HCT116 (cell line): ENCODE measurements around the gene HEATR3.

Experiments
- CBX3 ChIP-seq: IDR thresholded peaks from 2 replicates; pipeline ENCODE4 v1.6.1; 2012; ENCODE audit warnings: low read depth
- CEBPB ChIP-seq: IDR thresholded peaks from 2 replicates; pipeline ENCODE4 v1.6.1; 2012; ENCODE audit warnings: low read depth
- EZH2 ChIP-seq: fragments of 200-600 bp; sonication (generic); IDR thresholded peaks from 2 replicates; pipeline ENCODE4 v1.6.1; 2017; ENCODE audit warnings: antibody characterized with exemption, mixed run types
- EZH2phosphoT487 ChIP-seq: fragments of 200-600 bp; IDR thresholded peaks from 2 replicates; pipeline ENCODE4 v1.6.1; 2018; ENCODE audit warnings: antibody characterized with exemption, borderline replicate concordance
- FOSL1 ChIP-seq: IDR thresholded peaks from 2 replicates; pipeline ENCODE4 v1.6.1; 2012; ENCODE audit warnings: low read depth
- JUND ChIP-seq: IDR thresholded peaks from 2 replicates; pipeline ENCODE4 v1.6.1; 2012
- MAX ChIP-seq: IDR thresholded peaks from 2 replicates; pipeline ENCODE4 v1.6.1; 2012
- POLR2A ChIP-seq: IDR thresholded peaks from 2 replicates; pipeline ENCODE4 v1.7.0; 2011; ENCODE audit warnings: borderline replicate concordance; ENCODE audit not compliant: insufficient read depth, insufficient read length; ENCODE audit errors: extremely low read depth
- POLR2AphosphoS5 ChIP-seq: IDR thresholded peaks from 2 replicates; pipeline ENCODE4 v1.6.1; 2011; ENCODE audit warnings: mild to moderate bottlenecking, low read depth, low read length, moderate library complexity
- RAD21 ChIP-seq: IDR thresholded peaks from 2 replicates; pipeline ENCODE4 v1.6.1; 2012; ENCODE audit warnings: low read depth, mild to moderate bottlenecking
- SP1 ChIP-seq: IDR thresholded peaks from 2 replicates; pipeline ENCODE4 v1.6.1; 2012; ENCODE audit warnings: low read depth
- TCF7L2 ChIP-seq: IDR thresholded peaks from 2 replicates; pipeline ENCODE4 v1.7.0; 2011; ENCODE audit warnings: borderline replicate concordance, inconsistent platforms; ENCODE audit not compliant: insufficient read depth, insufficient read length; ENCODE audit errors: extremely low read depth
- ZFX ChIP-seq: fragments of 450-650 bp; IDR thresholded peaks from 2 replicates; pipeline ENCODE4 v1.6.1; 2017
- TF ChIP-seq, protein P1 (sequence below), 3 experiments: fragments of 200-600 bp in 1 of 3; sonication (generic) in 1 of 3; IDR thresholded peaks in 2 of 3; conservative IDR thresholded peaks in 1 of 3; 2 replicates each; pipeline ENCODE4 v1.5.1; 2012 to 2017; ENCODE audit warnings: low read depth in 2 of 3, low read length in 2 of 3, antibody characterized with exemption in 1 of 3, borderline replicate concordance in 1 of 3, control low read depth in 1 of 3, mild to moderate bottlenecking in 1 of 3, mixed read lengths in 1 of 3, mixed run types in 1 of 3, moderate library complexity in 1 of 3; ENCODE audit not compliant: insufficient read depth in 1 of 3

DNA sequence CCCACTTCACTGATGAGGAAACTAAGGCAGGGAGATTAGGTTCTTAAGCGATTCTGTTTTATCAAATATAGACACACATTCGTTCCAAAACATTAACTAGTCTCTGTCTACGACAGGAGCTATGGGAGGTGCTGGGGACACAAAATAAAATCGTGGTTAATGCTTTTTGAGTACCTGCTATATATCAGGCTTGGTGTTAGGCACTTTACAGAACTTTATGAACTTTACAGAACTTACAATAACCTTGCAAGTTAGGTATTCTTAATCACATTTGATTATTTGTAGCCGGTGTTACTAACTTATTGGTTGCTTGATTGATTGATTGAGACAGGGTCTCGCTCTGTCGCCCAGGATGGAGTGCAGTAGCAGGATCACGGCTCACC, 538 bp upstream of the HEATR3 start:
- TF ChIP-seq POLR2A (no peak), EZH2 (no peak), POLR2AphosphoS5 (no peak), TCF7L2 (no peak), ZFX (no peak), FOSL1 (no peak), MAX (peak; percentile 3; the same call in 1 of the 2 replicates), CEBPB (no peak), JUND (no peak), SP1 (no peak), EZH2phosphoT487 (no peak), CBX3 (no peak), RAD21 (no peak)
- TF ChIP-seq, protein P1, sequence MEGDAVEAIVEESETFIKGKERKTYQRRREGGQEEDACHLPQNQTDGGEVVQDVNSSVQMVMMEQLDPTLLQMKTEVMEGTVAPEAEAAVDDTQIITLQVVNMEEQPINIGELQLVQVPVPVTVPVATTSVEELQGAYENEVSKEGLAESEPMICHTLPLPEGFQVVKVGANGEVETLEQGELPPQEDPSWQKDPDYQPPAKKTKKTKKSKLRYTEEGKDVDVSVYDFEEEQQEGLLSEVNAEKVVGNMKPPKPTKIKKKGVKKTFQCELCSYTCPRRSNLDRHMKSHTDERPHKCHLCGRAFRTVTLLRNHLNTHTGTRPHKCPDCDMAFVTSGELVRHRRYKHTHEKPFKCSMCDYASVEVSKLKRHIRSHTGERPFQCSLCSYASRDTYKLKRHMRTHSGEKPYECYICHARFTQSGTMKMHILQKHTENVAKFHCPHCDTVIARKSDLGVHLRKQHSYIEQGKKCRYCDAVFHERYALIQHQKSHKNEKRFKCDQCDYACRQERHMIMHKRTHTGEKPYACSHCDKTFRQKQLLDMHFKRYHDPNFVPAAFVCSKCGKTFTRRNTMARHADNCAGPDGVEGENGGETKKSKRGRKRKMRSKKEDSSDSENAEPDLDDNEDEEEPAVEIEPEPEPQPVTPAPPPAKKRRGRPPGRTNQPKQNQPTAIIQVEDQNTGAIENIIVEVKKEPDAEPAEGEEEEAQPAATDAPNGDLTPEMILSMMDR (IDR thresholded peaks at IDR 0.05 in 2 of 3, conservative IDR thresholded peaks at IDR 0.05 in 1 of 3; ENCODE audit: borderline replicate concordance in 1 of 3, insufficient read depth in 1 of 3, low read depth in 2 of 3, low read length in 2 of 3): no peak
